Measurements from ENCODE around the gene LARP1. TPM values are rescaled to one million over a fixed set of nuclear protein-coding genes. Genes with fewer than 3 reads are reported as not detected.
A peak's percentile ranks its signal among the peaks of the same experiment; 100 is the strongest.

Gene LARP1
- total and polyA plus RNA-seq, 2 donors (not counting 1 experiment from before 2014, with no cell fraction given): 59.6 to 150 TPM

DNA sequence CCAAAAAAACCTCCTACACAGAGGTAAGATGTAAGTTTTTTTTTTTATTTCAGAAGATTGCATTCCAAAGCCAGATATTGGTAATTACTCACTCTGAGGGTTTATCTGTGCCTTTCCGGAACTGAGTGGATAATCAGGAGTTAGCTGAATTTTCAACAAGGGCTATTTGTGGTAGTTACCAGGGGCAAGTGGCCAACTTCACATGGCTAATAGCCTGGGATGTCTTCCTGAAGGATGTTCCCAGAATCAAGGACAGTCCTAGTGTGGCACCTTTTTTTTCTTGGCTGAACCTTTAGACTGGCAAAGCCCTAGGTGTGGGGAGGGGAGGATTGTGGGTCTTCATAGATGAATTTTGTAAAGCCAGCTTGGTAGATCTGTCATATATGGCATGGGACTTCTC lies 7.1 kb downstream of the LARP1 start:
- TF ChIP-seq EZH2 (IDR thresholded peaks at IDR 0.05; ENCODE audit: borderline replicate concordance, insufficient read depth, low read depth, low read length, poor library complexity, severe bottlenecking): no peak
- TF ChIP-seq, protein P1, sequence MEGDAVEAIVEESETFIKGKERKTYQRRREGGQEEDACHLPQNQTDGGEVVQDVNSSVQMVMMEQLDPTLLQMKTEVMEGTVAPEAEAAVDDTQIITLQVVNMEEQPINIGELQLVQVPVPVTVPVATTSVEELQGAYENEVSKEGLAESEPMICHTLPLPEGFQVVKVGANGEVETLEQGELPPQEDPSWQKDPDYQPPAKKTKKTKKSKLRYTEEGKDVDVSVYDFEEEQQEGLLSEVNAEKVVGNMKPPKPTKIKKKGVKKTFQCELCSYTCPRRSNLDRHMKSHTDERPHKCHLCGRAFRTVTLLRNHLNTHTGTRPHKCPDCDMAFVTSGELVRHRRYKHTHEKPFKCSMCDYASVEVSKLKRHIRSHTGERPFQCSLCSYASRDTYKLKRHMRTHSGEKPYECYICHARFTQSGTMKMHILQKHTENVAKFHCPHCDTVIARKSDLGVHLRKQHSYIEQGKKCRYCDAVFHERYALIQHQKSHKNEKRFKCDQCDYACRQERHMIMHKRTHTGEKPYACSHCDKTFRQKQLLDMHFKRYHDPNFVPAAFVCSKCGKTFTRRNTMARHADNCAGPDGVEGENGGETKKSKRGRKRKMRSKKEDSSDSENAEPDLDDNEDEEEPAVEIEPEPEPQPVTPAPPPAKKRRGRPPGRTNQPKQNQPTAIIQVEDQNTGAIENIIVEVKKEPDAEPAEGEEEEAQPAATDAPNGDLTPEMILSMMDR (IDR thresholded peaks at IDR 0.05): no peak
- DNase-seq (no peak), ATAC-seq (ENCODE audit: low read depth) (no peak)
- Mint-ChIP-seq H3K4me3 (peak overlapping the region; percentile 11), H3K4me1 (peaks cover 79% of the 10 kb centered on the region), H3K27me3 (no peaks in the 10 kb centered on the region), H3K9me3 (ENCODE audit: insufficient read depth) (no peaks in the 10 kb centered on the region), H3K27ac (no peak overlapping the region)
- Histone ChIP-seq H3K36me3 (replicated peaks in 1 of 2; ENCODE audit: control extremely low read depth in 1 of 2, control insufficient read depth in 1 of 2, extremely low read depth in 1 of 2, insufficient read depth in 2 of 2, low read length in 1 of 2) (no peaks in the 10 kb centered on the region), H3K27me3 (replicated peaks in 1 of 4; ENCODE audit: control extremely low read depth in 1 of 4, control insufficient read depth in 3 of 4, insufficient read depth in 4 of 4, low read length in 3 of 4) (no peaks in the 10 kb centered on the region), H3K4me1 (ENCODE audit: control insufficient read depth in 2 of 2, insufficient read depth in 2 of 2, low read length in 2 of 2) (peaks cover 56 to 62% of the 10 kb centered on the region in 2 donors), H3K9ac (ENCODE audit: low read length) (no peak overlapping the region), H2AFZ (ENCODE audit: insufficient read depth, low read depth, low read length, poor library complexity, severe bottlenecking) (no peak overlapping the region), H4K20me1 (ENCODE audit: control insufficient read depth, insufficient read depth, low read length, poor library complexity, severe bottlenecking) (peaks cover 67% of the 10 kb centered on the region), H3K27ac (ENCODE audit: low read length in 2 of 2) (peak overlapping the region in 1 of 2 donors; percentile 21), H3K4me2 (replicated peaks; ENCODE audit: low read depth, low read length, poor library complexity, severe bottlenecking) (peak overlapping the region; percentile 1), H3K79me2 (ENCODE audit: control insufficient read depth, insufficient read depth, low read length) (peaks cover 98% of the 10 kb centered on the region), H3K4me3 (ENCODE audit: control extremely low read depth in 1 of 5, extremely low read depth in 1 of 5, insufficient read depth in 1 of 5, low read depth in 2 of 5, low read length in 4 of 5) (no peak overlapping the region), H3K9me3 (ENCODE audit: control extremely low read depth in 1 of 3, control insufficient read depth in 2 of 3, insufficient read depth in 1 of 3, low read length in 2 of 3) (no peaks in the 10 kb centered on the region)
- 100% methylated on average over 1 of the region's 1 CpG for WGBS (ENCODE audit: insufficient coverage)
- CTCF ChIA-PET: no interaction called here
- POLR2A ChIA-PET: interaction anchor here (0.6 kb wide), 1 partner anchor 8 kb away, joined by 3 read pairs; no protein-coding TSS in a partner anchor
- intact Hi-C loops (cut with micrococcal nuclease): no loop called here

DNA sequence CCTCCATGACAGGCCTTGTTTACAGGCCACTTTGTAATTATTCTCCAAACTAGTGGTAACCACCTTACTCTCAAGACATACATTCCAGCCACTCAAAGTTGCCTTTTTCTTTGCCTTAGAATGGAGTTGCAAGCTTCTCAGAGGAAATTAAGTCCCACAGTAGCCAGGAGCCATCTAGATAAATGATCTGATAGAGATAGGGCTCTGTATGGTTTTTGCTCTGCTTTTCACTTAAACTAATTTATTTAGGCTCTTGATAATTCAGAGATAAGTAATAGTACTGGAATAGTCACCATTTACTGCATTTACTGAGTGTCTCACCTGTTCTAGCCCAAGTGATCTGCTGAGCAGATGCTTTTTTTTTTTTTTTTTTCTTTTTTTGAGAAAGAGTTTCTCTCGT lies 7.5 kb downstream of the LARP1 start:
- Mint-ChIP-seq H3K9me3 (ENCODE audit: insufficient read depth) (no peaks in the 10 kb centered on the region), H3K27me3 (no peaks in the 10 kb centered on the region), H3K4me1 (peaks cover 80% of the 10 kb centered on the region), H3K4me3 (no peak overlapping the region), H3K27ac (no peak overlapping the region)
- ATAC-seq (ENCODE audit: low read depth) (no peak), DNase-seq (no peak)
- no peaks in the 10 kb centered on the region for H3K36me3 ChIP-seq (replicated peaks in 1 of 2; ENCODE audit: control extremely low read depth in 1 of 2, control insufficient read depth in 1 of 2, extremely low read depth in 1 of 2, insufficient read depth in 2 of 2, low read length in 1 of 2)
- H4K20me1 ChIP-seq (ENCODE audit: control insufficient read depth, insufficient read depth, low read length, poor library complexity, severe bottlenecking): peaks cover 71% of the 10 kb centered on the region
- no peak overlapping the region for H3K9ac ChIP-seq (ENCODE audit: low read length)
- H3K79me2 ChIP-seq (ENCODE audit: control insufficient read depth, insufficient read depth, low read length): peaks cover 100% of the 10 kb centered on the region
- peak overlapping the region in 1 of 2 donors; percentile 21 for H3K27ac ChIP-seq (ENCODE audit: low read length in 2 of 2)
- no peak overlapping the region for H3K4me2 ChIP-seq (replicated peaks; ENCODE audit: low read depth, low read length, poor library complexity, severe bottlenecking)
- H3K9me3 ChIP-seq (ENCODE audit: control extremely low read depth in 1 of 3, control insufficient read depth in 2 of 3, insufficient read depth in 1 of 3, low read length in 2 of 3): no peaks in the 10 kb centered on the region
- intact Hi-C loops (cut with micrococcal nuclease): no loop called here
- CTCF ChIA-PET: no interaction called here
- TF ChIP-seq, protein P1 (IDR thresholded peaks at IDR 0.05): no peak
- no peak for TF ChIP-seq EZH2 (IDR thresholded peaks at IDR 0.05; ENCODE audit: borderline replicate concordance, insufficient read depth, low read depth, low read length, poor library complexity, severe bottlenecking)
- WGBS (ENCODE audit: insufficient coverage): no CpG with 5 or more reads among the region's 1 CpG
- peaks cover 61 to 63% of the 10 kb centered on the region in 2 donors for H3K4me1 ChIP-seq (ENCODE audit: control insufficient read depth in 2 of 2, insufficient read depth in 2 of 2, low read length in 2 of 2)
- POLR2A ChIA-PET: no interaction called here
- no peaks in the 10 kb centered on the region for H3K27me3 ChIP-seq (replicated peaks in 1 of 4; ENCODE audit: control extremely low read depth in 1 of 4, control insufficient read depth in 3 of 4, insufficient read depth in 4 of 4, low read length in 3 of 4)
- H2AFZ ChIP-seq (ENCODE audit: insufficient read depth, low read depth, low read length, poor library complexity, severe bottlenecking): no peak overlapping the region
- H3K4me3 ChIP-seq (ENCODE audit: control extremely low read depth in 1 of 5, extremely low read depth in 1 of 5, insufficient read depth in 1 of 5, low read depth in 2 of 5, low read length in 4 of 5): no peak overlapping the region
